K562 (cell line): ENCODE results near the gene ZNF35. TPM values are rescaled to one million over a fixed set of nuclear protein-coding genes. Genes with fewer than 3 reads are reported as not detected.

ENCODE experiments used
- EWSR1 ChIP-seq: fragments of 450-650 bp; IDR thresholded peaks from 2 replicates; pipeline ENCODE4 v1.6.1; 2018; ENCODE audit warnings: borderline replicate concordance, mild to moderate bottlenecking, low read depth, moderate library complexity; ENCODE audit not compliant: partially characterized antibody
- GATA2 ChIP-seq: sonication (generic); formaldehyde crosslinking; IDR thresholded peaks from 2 replicates; pipeline ENCODE4 v1.4.0; 2020; ENCODE audit warnings: mild to moderate bottlenecking, missing genetic modification reagents
- HEY1 ChIP-seq: fragments of 250-450 bp; sonication (Bioruptor Pico); IDR thresholded peaks from 2 replicates; pipeline ENCODE4 v1.5.0; 2020; ENCODE audit warnings: mild to moderate bottlenecking, moderate library complexity, borderline replicate concordance
- HNRNPLL ChIP-seq: fragments of 200-400 bp; formaldehyde crosslinking; IDR thresholded peaks from 2 replicates; pipeline ENCODE4 v1.6.1; 2017; ENCODE audit warnings: low read length, low read depth, mild to moderate bottlenecking; ENCODE audit not compliant: poor library complexity, severe bottlenecking
- ILK ChIP-seq: fragments of 450-650 bp; IDR thresholded peaks from 2 replicates; pipeline ENCODE4 v1.6.1; 2016; ENCODE audit warnings: missing genetic modification characterization, low read depth, mild to moderate bottlenecking, missing compliant biosample characterization, moderate library complexity, borderline replicate concordance
- KDM1A ChIP-seq, 2 experiments: fragments of 450-650 bp; IDR thresholded peaks; 2 replicates each; pipeline ENCODE4 v1.6.1; 2016; ENCODE audit warnings: mild to moderate bottlenecking in 2 of 2
- LARP7 ChIP-seq: fragments of 450-650 bp; IDR thresholded peaks from 2 replicates; pipeline ENCODE4 v1.6.1; 2016
- MIER1 ChIP-seq: fragments of 450-650 bp; IDR thresholded peaks from 2 replicates; pipeline ENCODE4 v1.6.1; 2016; ENCODE audit warnings: antibody characterized with exemption, mild to moderate bottlenecking, low read depth
- NBN ChIP-seq: fragments of 450-650 bp; IDR thresholded peaks from 2 replicates; pipeline ENCODE4 v1.6.1; 2016; ENCODE audit warnings: low read depth, mild to moderate bottlenecking
- NFE2L1 ChIP-seq: fragments of 450-650 bp; IDR thresholded peaks from 2 replicates; pipeline ENCODE4 v1.6.1; 2016; ENCODE audit warnings: missing genetic modification characterization, low read depth, mild to moderate bottlenecking, missing compliant biosample characterization, moderate library complexity, borderline replicate concordance
- PML ChIP-seq: IDR thresholded peaks from 2 replicates; pipeline ENCODE4 v1.6.1; 2012; ENCODE audit warnings: low read length, inconsistent platforms
- POLR2G ChIP-seq: fragments of 200-400 bp; formaldehyde crosslinking; IDR thresholded peaks from 2 replicates; pipeline ENCODE4 v1.6.1; 2017; ENCODE audit warnings: low read depth, mild to moderate bottlenecking, antibody characterized with exemption, low read length, moderate library complexity
- PPARD ChIP-seq: fragments of 250-450 bp; sonication (Bioruptor Pico); IDR thresholded peaks from 2 replicates; pipeline ENCODE4 v1.8.0; 2022; ENCODE audit warnings: inconsistent platforms, mild to moderate bottlenecking, moderate library complexity
- SAFB2 ChIP-seq: fragments of 200-400 bp; formaldehyde crosslinking; IDR thresholded peaks from 2 replicates; pipeline ENCODE4 v1.6.1; 2018; ENCODE audit warnings: borderline replicate concordance, low read length, low read depth, moderate library complexity; ENCODE audit not compliant: severe bottlenecking
- SIN3B ChIP-seq: fragments of 450-650 bp; IDR thresholded peaks from 2 replicates; pipeline ENCODE4 v1.6.1; 2017; ENCODE audit warnings: low read depth, mild to moderate bottlenecking, moderate library complexity
- SOX6 ChIP-seq: fragments of 450-650 bp; IDR thresholded peaks from 2 replicates; pipeline ENCODE4 v1.6.1; 2014; ENCODE audit warnings: mild to moderate bottlenecking
- TSC22D4 ChIP-seq: fragments of 450-650 bp; IDR thresholded peaks from 2 replicates; pipeline ENCODE4 v1.6.1; 2016; ENCODE audit warnings: missing genetic modification characterization, missing biosample characterization, control low read depth
- U2AF1 ChIP-seq: fragments of 200-400 bp; formaldehyde crosslinking; optimal IDR thresholded peaks from 2 replicates; pipeline ENCODE3; 2017; ENCODE audit warnings: mild to moderate bottlenecking, low read depth, low read length, moderate library complexity
- ZC3H4 ChIP-seq: sonication (generic); formaldehyde crosslinking; IDR thresholded peaks from 2 replicates; pipeline ENCODE4 v1.9.0; 2021; ENCODE audit warnings: missing genetic modification reagents, borderline replicate concordance
- ZFP30 ChIP-seq: fragments of 250-450 bp; sonication (Bioruptor Pico); IDR thresholded peaks from 2 replicates; pipeline ENCODE4 v1.8.0; 2022; ENCODE audit warnings: moderate library complexity, mild to moderate bottlenecking, inconsistent platforms, borderline replicate concordance
- ZNF384 ChIP-seq: IDR thresholded peaks from 2 replicates; pipeline ENCODE4 v1.6.1; 2012; ENCODE audit warnings: low read depth, low read length, improper control_type of control experiment
- ZNF830 ChIP-seq: fragments of 250-450 bp; sonication (Bioruptor Pico); IDR thresholded peaks from 2 replicates; pipeline ENCODE4 v1.5.0; 2021; ENCODE audit warnings: mild to moderate bottlenecking
- polyA plus RNA-seq, 8 experiments: library from polyadenylated mRNA; depleted of rRNA in 4 of 8; stranded (reverse) in 5 of 8; unstranded in 3 of 8; fragments of >200 nt; fragmentation: Nextera tagmentation in 2 of 8; fragmentation: Illumina TruSeq in 1 of 8; extraction: Ambion mirVana in 2 of 8; extraction: Trizol in 1 of 8; gene quantifications; 2 replicates each; pipeline versions ENCODE4 v1.2.1 to v1.2.3, GENCODE V29; 2011 to 2014; ENCODE audit warnings: inconsistent platforms in 1 of 8, missing spikeins in 1 of 8
- total RNA-seq, 7 experiments: library from RNA; depleted of rRNA in 6 of 7; stranded (reverse); fragments of >200 nt in 6 of 7; fragmentation: Illumina TruSeq in 2 of 7; extraction: Trizol in 2 of 7; gene quantifications; 2 replicates each; pipeline versions ENCODE4 v1.2.1 to v1.2.3, GENCODE V29; 2011 to 2021; ENCODE audit warnings: low replicate concordance in 1 of 7
- TF ChIP-seq, protein P1 (sequence below), 2 experiments: fragments of 450-650 bp in 1 of 2; sonication (generic) in 1 of 2; formaldehyde crosslinking in 1 of 2; IDR thresholded peaks in 1 of 2; conservative IDR thresholded peaks in 1 of 2; 2 replicates each; pipeline versions ENCODE4 v1.6.1 to v1.8.1; 2016 to 2023; ENCODE audit warnings: mild to moderate bottlenecking in 2 of 2, moderate library complexity in 2 of 2, inconsistent platforms in 1 of 2, missing genetic modification reagents in 1 of 2
- TF ChIP-seq, protein P2 (sequence below): fragments of 250-450 bp; sonication (Bioruptor Pico); IDR thresholded peaks from 2 replicates; pipeline ENCODE4 v1.5.1; 2021; ENCODE audit warnings: mild to moderate bottlenecking

The ZNF35 gene
- total and polyA plus RNA-seq, 9 of the 15 experiments (the other 6 are each of a cell fraction or from before 2014, with no cell fraction given): 8.0 to 18.2 (median 14.8) TPM

DNA sequence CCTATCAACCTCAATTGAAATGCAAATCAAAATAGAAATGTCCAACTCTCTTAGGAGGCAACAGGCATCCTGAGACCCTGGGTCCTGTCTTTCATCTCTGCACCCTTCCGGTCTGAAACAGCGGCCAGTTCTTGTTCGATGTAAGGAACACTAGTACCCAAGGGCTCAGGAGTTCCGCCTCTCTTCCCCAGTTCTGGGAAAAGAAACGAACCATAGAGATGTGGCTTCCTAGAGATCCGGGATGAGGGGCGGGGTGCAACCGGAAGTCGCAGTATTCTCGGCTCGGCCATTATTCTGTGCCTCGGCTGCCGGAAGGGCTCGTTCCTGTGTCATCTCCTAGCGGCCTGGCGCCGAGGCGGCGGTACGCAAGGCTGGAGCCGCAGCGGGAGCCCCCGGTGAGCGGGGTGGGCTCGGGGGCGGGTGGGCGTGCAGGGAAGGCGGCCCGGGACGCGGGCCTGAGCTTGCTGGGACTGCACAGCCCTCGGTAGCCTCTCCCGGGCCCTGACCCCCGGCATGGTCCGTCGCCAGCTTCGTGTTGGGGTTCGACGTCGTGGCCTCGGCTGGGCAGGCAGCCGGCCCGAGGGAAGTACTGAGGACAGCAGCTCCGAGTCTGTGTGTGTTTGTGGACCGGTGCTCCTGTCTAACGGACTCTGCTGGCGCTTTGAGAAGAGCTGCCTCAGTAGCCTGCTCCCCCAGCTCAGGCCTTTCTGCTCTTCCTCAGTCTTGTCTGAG, 23.6 kb upstream of the ZNF35 start, which contains the start of gene ZNF197 (continued):
- TF ChIP-seq TSC22D4 (tag) (no peak), ZNF830 (CRISPR knock-in tag) (no peak), MIER1 (no peak), NBN (peak; percentile 36; the same call in 1 of the 2 replicates), EWSR1 (no peak), LARP7 (no peak), GATA2 (CRISPR knock-in tag) (0 out of 2 replicates have a peak, but pooled peaks have one; percentile 28), NFE2L1 (tag) (no peak), SIN3B (0 out of 2 replicates have a peak, but pooled peaks have one; percentile 53), SAFB2 (no peak), POLR2G (peak; percentile 95), KDM1A (IDR thresholded peaks at IDR 0.05) (no peak; a peak in 1 of 4 replicates), SOX6 (peak; percentile 77), PPARD (CRISPR knock-in tag) (no peak), HEY1 (CRISPR knock-in tag) (no peak), PML (peak; percentile 52; the same call in 1 of the 2 replicates), HNRNPLL (no peak), ZNF384 (no peak), U2AF1 (no peak), ILK (tag) (no peak), ZC3H4 (no peak), ZFP30 (CRISPR knock-in tag) (no peak)
- TF ChIP-seq, protein P1, sequence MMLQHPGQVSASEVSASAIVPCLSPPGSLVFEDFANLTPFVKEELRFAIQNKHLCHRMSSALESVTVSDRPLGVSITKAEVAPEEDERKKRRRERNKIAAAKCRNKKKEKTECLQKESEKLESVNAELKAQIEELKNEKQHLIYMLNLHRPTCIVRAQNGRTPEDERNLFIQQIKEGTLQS (IDR thresholded peaks at IDR 0.05): no peak
- TF ChIP-seq, protein P1 (CRISPR knock-in tag; conservative IDR thresholded peaks at IDR 0.05): no peak
- TF ChIP-seq, protein P2, sequence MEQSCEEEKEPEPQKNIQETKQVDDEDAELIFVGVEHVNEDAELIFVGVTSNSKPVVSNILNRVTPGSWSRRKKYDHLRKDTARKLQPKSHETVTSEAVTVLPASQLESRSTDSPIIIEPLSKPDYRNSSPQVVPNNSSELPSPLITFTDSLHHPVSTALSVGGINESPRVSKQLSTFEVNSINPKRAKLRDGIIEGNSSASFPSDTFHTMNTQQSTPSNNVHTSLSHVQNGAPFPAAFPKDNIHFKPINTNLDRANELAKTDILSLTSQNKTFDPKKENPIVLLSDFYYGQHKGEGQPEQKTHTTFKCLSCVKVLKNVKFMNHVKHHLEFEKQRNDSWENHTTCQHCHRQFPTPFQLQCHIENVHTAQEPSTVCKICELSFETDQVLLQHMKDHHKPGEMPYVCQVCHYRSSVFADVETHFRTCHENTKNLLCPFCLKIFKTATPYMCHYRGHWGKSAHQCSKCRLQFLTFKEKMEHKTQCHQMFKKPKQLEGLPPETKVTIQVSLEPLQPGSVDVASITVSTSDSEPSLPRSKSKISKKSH (CRISPR knock-in tag): no peak
